GM23248 (cell line): ENCODE data around the gene PTPRA. TPM values are rescaled to one million over a fixed set of nuclear protein-coding genes. Genes with fewer than 3 reads are reported as not detected.

Experiments used
- DNase-seq: peaks from one replicate; pipeline ENCODE4 v3.0.0-alpha.2; 2015
- H2AFZ ChIP-seq: fragments of 200-600 bp; sonication (generic); 2 replicates; pipeline ENCODE4 v1.6.1; 2016; ENCODE audit warnings: antibody characterized with exemption
- H3F3A ChIP-seq: fragments of 200-600 bp; sonication (generic); 2 replicates; pipeline ENCODE4 v1.6.1; 2016; ENCODE audit warnings: mild to moderate bottlenecking, antibody characterized with exemption, mixed run types; ENCODE audit not compliant: insufficient read depth
- H3K27ac ChIP-seq: fragments of 200-600 bp; sonication (generic); 2 replicates; pipeline ENCODE4 v1.5.1; 2016; ENCODE audit warnings: mild to moderate bottlenecking
- H3K27me3 ChIP-seq: fragments of 200-600 bp; sonication (generic); replicated peaks from 2 replicates; pipeline ENCODE4 v1.6.1; 2016; ENCODE audit warnings: mild to moderate bottlenecking; ENCODE audit not compliant: insufficient read depth
- H3K36me3 ChIP-seq: fragments of 200-600 bp; sonication (generic); 2 replicates; pipeline ENCODE4 v1.6.1; 2016; ENCODE audit warnings: low read depth, mild to moderate bottlenecking
- H3K4me1 ChIP-seq: fragments of 200-600 bp; sonication (generic); 2 replicates; pipeline ENCODE4 v1.6.1; 2016; ENCODE audit warnings: mild to moderate bottlenecking; ENCODE audit not compliant: insufficient read depth
- H3K4me2 ChIP-seq: fragments of 200-600 bp; sonication (generic); one replicate; pipeline ENCODE4 v1.6.1; 2016; ENCODE audit warnings: mild to moderate bottlenecking; ENCODE audit not compliant: unreplicated experiment
- H3K4me3 ChIP-seq: fragments of 200-600 bp; sonication (generic); 2 replicates; pipeline ENCODE4 v1.5.1; 2016; ENCODE audit warnings: mild to moderate bottlenecking
- H3K79me2 ChIP-seq: fragments of 200-600 bp; sonication (generic); 2 replicates; pipeline ENCODE4 v1.6.1; 2016; ENCODE audit warnings: mild to moderate bottlenecking; ENCODE audit not compliant: insufficient read depth
- H3K9ac ChIP-seq: fragments of 200-600 bp; sonication (generic); 2 replicates; pipeline ENCODE4 v1.6.1; 2016; ENCODE audit warnings: mild to moderate bottlenecking
- H3K9me2 ChIP-seq: fragments of 200-600 bp; sonication (generic); 2 replicates; pipeline ENCODE4 v1.6.1; 2016; ENCODE audit warnings: mixed run types, mild to moderate bottlenecking, moderate library complexity; ENCODE audit not compliant: insufficient read depth
- H3K9me3 ChIP-seq: fragments of 200-600 bp; sonication (generic); one replicate; pipeline ENCODE4 v1.6.1; 2017; ENCODE audit warnings: low read depth
- H4K20me1 ChIP-seq: fragments of 200-600 bp; sonication (generic); 2 replicates; pipeline ENCODE4 v1.6.0; 2016; ENCODE audit not compliant: insufficient read depth
- EZH2 ChIP-seq: fragments of 200-600 bp; sonication (generic); IDR thresholded peaks from 2 replicates; pipeline ENCODE4 v1.6.1; 2018; ENCODE audit warnings: antibody characterized with exemption, mild to moderate bottlenecking; ENCODE audit not compliant: insufficient read depth, poor library complexity, severe bottlenecking
- EZH2phosphoT487 ChIP-seq: fragments of 200-600 bp; sonication (generic); IDR thresholded peaks from 2 replicates; pipeline ENCODE4 v1.6.1; 2018; ENCODE audit warnings: antibody characterized with exemption, moderate library complexity, mild to moderate bottlenecking, low read depth; ENCODE audit not compliant: insufficient read depth
- WGBS, 2 experiments: methylation state at CpG; one replicate each; pipeline ENCODE4 v1.1.6; 2015 to 2017; ENCODE audit warnings: low lambda C conversion rate in 2 of 2, low coverage in 1 of 2; ENCODE audit errors: missing lambda C conversion rate in 2 of 2; 5-methylcytosine and 5-hydroxymethylcytosine counted together
- in situ Hi-C: fragments of 300-500 bp; cut with MboI; formaldehyde crosslinking; loops from 2 replicates; pipeline ENCODE4 v1.15.0; 2020
- polyA plus RNA-seq: library from polyadenylated mRNA; unstranded; fragments of >200 nt; fragmentation: Nextera tagmentation; extraction: Ambion mirVana; gene quantifications from 2 replicates; pipeline ENCODE4 v1.2.1, GENCODE V29; 2016
- total RNA-seq: library from RNA; depleted of rRNA; stranded (reverse); fragments of >200 nt; shearing (Covaris generic); gene quantifications from 2 replicates; pipeline ENCODE4 v1.2.3, GENCODE V29; 2014

Gene PTPRA
- total and polyA plus RNA-seq, 2 experiments from 2014 or later = 37.4 to 50.8 TPM

GRCh38 chr20:2837221-2837960 lies 35.9 kb upstream of the PTPRA start:
- H3K36me3 ChIP-seq = no peaks in the 10 kb centered on the region
- no peaks in the 10 kb centered on the region for H4K20me1 ChIP-seq
- no peak overlapping the region for H3K27ac ChIP-seq
- H2AFZ ChIP-seq = no peak overlapping the region
- TF ChIP-seq EZH2 (no peak), EZH2phosphoT487 (no peak)
- H3K9ac ChIP-seq = no peak overlapping the region
- H3K9me3 ChIP-seq = no peaks in the 10 kb centered on the region
- H3K9me2 ChIP-seq = no peaks in the 10 kb centered on the region
- no peak overlapping the region for H3K4me2 ChIP-seq
- 84% methylated on average over 6 of the region's 6 CpGs for WGBS, 2 experiments
- H3F3A ChIP-seq = peaks cover 10% of the 10 kb centered on the region
- 0 out of 2 replicates have a peak, but pooled peaks cover 2% of the 10 kb centered on the region for H3K4me1 ChIP-seq
- in situ Hi-C loops = no loop called here
- no peak for DNase-seq
- no peaks in the 10 kb centered on the region for H3K27me3 ChIP-seq
- peaks cover 22% of the 10 kb centered on the region for H3K79me2 ChIP-seq
- H3K4me3 ChIP-seq = no peak overlapping the region

GRCh38 chr20:2838170-2838797 lies 35.0 kb upstream of the PTPRA start:
- in situ Hi-C loops = no loop called here
- Histone ChIP-seq H2AFZ (no peak overlapping the region), H3K27ac (no peak overlapping the region), H3K9me3 (no peaks in the 10 kb centered on the region), H3F3A (0 out of 2 replicates have a peak, but pooled peaks cover 5% of the 10 kb centered on the region), H3K4me3 (no peak overlapping the region), H3K4me1 (no peaks in the 10 kb centered on the region), H3K79me2 (peaks cover 31% of the 10 kb centered on the region), H3K36me3 (no peaks in the 10 kb centered on the region), H3K27me3 (no peaks in the 10 kb centered on the region), H3K9me2 (no peaks in the 10 kb centered on the region), H3K4me2 (no peak overlapping the region), H3K9ac (no peak overlapping the region), H4K20me1 (no peaks in the 10 kb centered on the region)
- 97% methylated on average over 19 of the region's 19 CpGs for WGBS, 2 experiments
- TF ChIP-seq EZH2 = no peak
- TF ChIP-seq EZH2phosphoT487 = no peak
- DNase-seq = no peak

GRCh38 chr20:2838847-2839671 lies 34.2 kb upstream of the PTPRA start:
- H3K27ac ChIP-seq = no peak overlapping the region
- H3K4me1 ChIP-seq = no peaks in the 10 kb centered on the region
- H3K27me3 ChIP-seq = no peaks in the 10 kb centered on the region
- no peak overlapping the region for H3K9ac ChIP-seq
- DNase-seq = no peak
- 95 to 97% methylated on average over 10 to 15 of the region's 15 CpGs for WGBS, 2 experiments
- no peaks in the 10 kb centered on the region for H3K9me2 ChIP-seq
- H3K36me3 ChIP-seq = no peaks in the 10 kb centered on the region
- peaks cover 39% of the 10 kb centered on the region for H3K79me2 ChIP-seq
- H3F3A ChIP-seq = 0 out of 2 replicates have a peak, but pooled peaks cover 2% of the 10 kb centered on the region
- H3K9me3 ChIP-seq = no peaks in the 10 kb centered on the region
- no peaks in the 10 kb centered on the region for H4K20me1 ChIP-seq
- no peak overlapping the region for H3K4me2 ChIP-seq
- no peak overlapping the region for H3K4me3 ChIP-seq
- no peak overlapping the region for H2AFZ ChIP-seq
- TF ChIP-seq EZH2 (no peak), EZH2phosphoT487 (no peak)
- in situ Hi-C loops = no loop called here

GRCh38 chr20:2839732-2840137 lies 33.5 kb upstream of the PTPRA start:
- H3K27me3 ChIP-seq = no peaks in the 10 kb centered on the region
- H2AFZ ChIP-seq = peak overlapping the region; percentile 94
- 87 to 96% methylated on average over 18 to 21 of the region's 21 CpGs for WGBS, 2 experiments
- no peaks in the 10 kb centered on the region for H3K9me2 ChIP-seq
- H3K27ac ChIP-seq = no peak overlapping the region
- H3K4me1 ChIP-seq = no peaks in the 10 kb centered on the region
- TF ChIP-seq EZH2phosphoT487 = no peak
- no peak for TF ChIP-seq EZH2
- no peaks in the 10 kb centered on the region for H4K20me1 ChIP-seq
- peak overlapping the region; percentile 87 for H3K9ac ChIP-seq
- H3F3A ChIP-seq = no peaks in the 10 kb centered on the region
- no peaks in the 10 kb centered on the region for H3K9me3 ChIP-seq
- H3K4me2 ChIP-seq = peak overlapping the region; percentile 79
- in situ Hi-C loops = no loop called here
- DNase-seq = no peak
- H3K4me3 ChIP-seq = peak overlapping the region; percentile 90
- H3K79me2 ChIP-seq = peaks cover 40% of the 10 kb centered on the region
- H3K36me3 ChIP-seq = no peaks in the 10 kb centered on the region
